Psoas muscle (tissue), 8 donors: ENCODE data around the gene TJP2. TPM values are rescaled to one million over a fixed set of nuclear protein-coding genes. Genes with fewer than 3 reads are reported as not detected.

Source experiments
- ATAC-seq, 4 donors: fragments of 200-7000 bp; cut with Tn5 transposase; one replicate each; pipeline ENCODE4 v1.9.1; 2020; ENCODE audit warnings: moderate library complexity in 3 of 4, mild to moderate bottlenecking in 2 of 4
- DNase-seq, 2 donors: peaks; one replicate each; pipeline ENCODE4 v3.0.0-alpha.2; 2020
- H3K27ac ChIP-seq: fragments of 200-600 bp; one replicate; pipeline ENCODE4 v1.8.0; 2022
- H3K27me3 ChIP-seq, 3 donors: fragments of 200-600 bp in 1 of 3; one replicate each; pipeline versions ENCODE4 v1.6.1 to v1.8.0; 2013 to 2022; ENCODE audit warnings: low read length in 2 of 3, mild to moderate bottlenecking in 2 of 3, moderate library complexity in 1 of 3; ENCODE audit not compliant: insufficient read depth in 3 of 3
- H3K36me3 ChIP-seq, 2 donors: fragments of 200-600 bp in 1 of 2; one replicate each; pipeline versions ENCODE4 v1.6.1 to v1.8.0; 2013 to 2022; ENCODE audit warnings: low read depth in 1 of 2, mild to moderate bottlenecking in 1 of 2, moderate library complexity in 1 of 2; ENCODE audit not compliant: insufficient read depth in 1 of 2
- H3K4me1 ChIP-seq: fragments of 200-600 bp; one replicate; pipeline ENCODE4 v1.8.0; 2022
- H3K4me3 ChIP-seq: fragments of 200-600 bp; one replicate; pipeline ENCODE4 v1.8.0; 2022; ENCODE audit warnings: mild to moderate bottlenecking
- H3K9me3 ChIP-seq: fragments of 200-600 bp; one replicate; pipeline ENCODE4 v1.8.0; 2022
- CTCF ChIP-seq: fragments of 200-600 bp; IDR thresholded peaks from one replicate; pipeline ENCODE4 v1.8.0; 2022; ENCODE audit warnings: antibody characterized with exemption
- WGBS, 3 donors: extraction: QIAGEN DNeasy Blood & Tissue Kit; methylation state at CpG; one replicate each; pipeline versions ENCODE4 v1.1.6 to v1.1.7; 2013; 5-methylcytosine and 5-hydroxymethylcytosine counted together
- intact Hi-C, 2 donors: fragments of 100-400 bp; cut with DNase I; formaldehyde crosslinking; loops; one replicate each; pipeline versions ENCODE4 v1.11.0 to v1.14.2; 2022
- polyA plus RNA-seq, 3 donors: library from polyadenylated mRNA; stranded (reverse); fragments of 200-250 nt; gene quantifications; one replicate each; pipeline ENCODE4 v1.2.3, GENCODE V29; 2013
- total RNA-seq, 4 donors: library from RNA; stranded (reverse); fragmentation: NEBNext Ultra II Directional in 2 of 4; extraction: Animal tissue kit (Norgen Biotek cat#: 25700) in 2 of 4; gene quantifications; one replicate each; pipeline versions ENCODE4 v1.2.1 to v1.2.4, GENCODE V29; 2021 to 2023
- donor health status: healthy with polysubstance abuse.
- donor health status: DM: no; HTN: no; CAD: no; lungs with moderate emphysema.
- donor health status: Bipolar disorder and iron deficiency.
- donor health status: healthy.
- donor health status: DM: yes; HTN: yes; CAD: no.
- donor health status: DM: no; HTN: no; CAD: no.
- donor health status: DM: no; HTN: no; CAD: no.
- donor health status: DM: yes; HTN: yes; CAD: no.

TJP2 gene
- total and polyA plus RNA-seq, 7 donors, result 6.6 to 25.1 (median 14.8) TPM

- H3K27me3 ChIP-seq, result no peaks in the 10 kb centered on the region
- no peak overlapping the region for H3K27ac ChIP-seq
- TF ChIP-seq CTCF, result no peak
- no peaks in the 10 kb centered on the region for H3K9me3 ChIP-seq
- no peak overlapping the region for H3K4me3 ChIP-seq
- 79 to 87% (median 80%) methylated on average over 5 of the region's 5 CpGs for WGBS, 3 donors
- H3K4me1 ChIP-seq, result no peaks in the 10 kb centered on the region
- intact Hi-C loops, result loop anchor here in 1 of 2 donors (10.0 kb wide), 1 partner anchor 46 kb away; the partner anchor contains the start of gene ENTREP1
- no peak for DNase-seq
- peaks cover 0 to 2% of the 10 kb centered on the region in 2 donors for H3K36me3 ChIP-seq
- ATAC-seq, result no peak
Observed at GRCh38 chr9:69279084-69279731, 105.1 kb downstream of the TJP2 start.

GRCh38 chr9:69279733-69280132, 105.7 kb downstream of the TJP2 start:
- ATAC-seq (no peak), DNase-seq (no peak)
- Histone ChIP-seq H3K4me3 (no peak overlapping the region), H3K4me1 (no peaks in the 10 kb centered on the region), H3K36me3 (peaks cover 0 to 2% of the 10 kb centered on the region in 2 donors), H3K27ac (no peak overlapping the region), H3K9me3 (no peaks in the 10 kb centered on the region), H3K27me3 (no peaks in the 10 kb centered on the region)
- WGBS, 3 donors, result 52 to 68% (median 55%) methylated on average over 3 of the region's 3 CpGs
- TF ChIP-seq CTCF, result no peak
- intact Hi-C loops, result loop anchor here in 1 of 2 donors (10.0 kb wide), 2 partner anchors 45 kb away; partner anchors contain the start of gene ENTREP1

- no peak for DNase-seq
- Histone ChIP-seq H3K4me1 (no peaks in the 10 kb centered on the region), H3K36me3 (no peaks in the 10 kb centered on the region), H3K27me3 (no peaks in the 10 kb centered on the region), H3K27ac (no peak overlapping the region), H3K4me3 (no peak overlapping the region), H3K9me3 (no peaks in the 10 kb centered on the region)
- intact Hi-C loops, result loop anchor here in 1 of 2 donors (10.0 kb wide), 1 partner anchor 48 kb away; no protein-coding TSS in a partner anchor
- WGBS, 3 donors, result 57 to 66% (median 60%) methylated on average over 2 of the region's 2 CpGs
- ATAC-seq, result no peak
- TF ChIP-seq CTCF, result no peak
Observed at GRCh38 chr9:69283003-69283402, 108.9 kb downstream of the TJP2 start.

GRCh38 chr9:69292078-69292477, 118.0 kb downstream of the TJP2 start:
- H3K4me1 ChIP-seq, result no peaks in the 10 kb centered on the region
- no peak for DNase-seq
- no peaks in the 10 kb centered on the region for H3K36me3 ChIP-seq
- H3K9me3 ChIP-seq, result no peaks in the 10 kb centered on the region
- no peaks in the 10 kb centered on the region for H3K27me3 ChIP-seq
- intact Hi-C loops, result no loop called here
- H3K4me3 ChIP-seq, result no peak overlapping the region
- H3K27ac ChIP-seq, result no peak overlapping the region
- TF ChIP-seq CTCF, result no peak
- 91 to 94% (median 94%) methylated on average over 3 of the region's 3 CpGs for WGBS, 3 donors
- no peak for ATAC-seq

GRCh38 chr9:69293156-69293555, 119.1 kb downstream of the TJP2 start:
- no peaks in the 10 kb centered on the region for H3K27me3 ChIP-seq
- DNase-seq, result no peak
- TF ChIP-seq CTCF, result no peak
- 51 to 58% (median 51%) methylated on average over 1 of the region's 1 CpG for WGBS, 3 donors
- H3K4me3 ChIP-seq, result no peak overlapping the region
- no peaks in the 10 kb centered on the region for H3K4me1 ChIP-seq
- ATAC-seq, result no peak
- no peak overlapping the region for H3K27ac ChIP-seq
- no peaks in the 10 kb centered on the region for H3K9me3 ChIP-seq
- no peaks in the 10 kb centered on the region for H3K36me3 ChIP-seq
- intact Hi-C loops, result no loop called here
